Activated CD4-positive, alpha-beta memory T cell treated with anti-CD3 and anti-CD28 coated beads, Interleukin-2, amount 10 ng/mL, durations not matched to agents 7 days and 5 days (primary cell): Measurements from ENCODE around the gene HIP1R. TPM values are rescaled to one million over a fixed set of nuclear protein-coding genes. Genes with fewer than 3 reads are reported as not detected.
"Not testable (repeated sequence)": the region's sequence is repeated elsewhere in the genome, so short reads cannot be mapped to it uniquely, and the experiment has no call there.

Experiments
- CTCF ChIA-PET: fragments of 350-600 bp; sonication (Branson Sonifier 250); formaldehyde crosslinking; loops from one replicate; lab custom pipeline; 2021; ENCODE audit warnings: antibody characterized with exemption, inconsistent platforms; lab: Charles Lee
- POLR2A ChIA-PET: fragments of 350-600 bp; sonication (Branson Sonifier 250); formaldehyde crosslinking; loops from one replicate; lab custom pipeline; 2021; ENCODE audit warnings: antibody characterized with exemption; lab: Charles Lee
- DNase-seq: peaks from one replicate; pipeline ENCODE4 v3.0.0-alpha.2; 2020
- H3K27ac Mint-ChIP-seq: one replicate; pipeline ENCODE4 v1.8.0; 2021; ENCODE audit warnings: mild to moderate bottlenecking, mixed read lengths
- H3K27me3 Mint-ChIP-seq: one replicate; pipeline ENCODE4 v1.8.0; 2021; ENCODE audit warnings: mixed read lengths
- H3K36me3 Mint-ChIP-seq: one replicate; pipeline ENCODE4 v1.8.0; 2021; ENCODE audit warnings: low read depth, mixed read lengths
- H3K4me1 Mint-ChIP-seq: one replicate; pipeline ENCODE4 v1.8.0; 2021; ENCODE audit warnings: mixed read lengths
- H3K4me3 Mint-ChIP-seq: one replicate; pipeline ENCODE4 v1.8.0; 2021; ENCODE audit warnings: mild to moderate bottlenecking, mixed read lengths
- H3K9me3 Mint-ChIP-seq: one replicate; pipeline ENCODE4 v1.8.0; 2021; ENCODE audit warnings: mixed read lengths
- total RNA-seq, 2 experiments: library from RNA; stranded (reverse); gene quantifications; one replicate each; pipeline ENCODE4 v1.2.3, GENCODE V29; 2021

HIP1R gene
- total RNA-seq = 10 to 100 TPM; 23.4 to 24.7 TPM

- peaks cover 17% of the 10 kb centered on the region for H3K27me3 Mint-ChIP-seq
- peak within 1 kb of the TSS; percentile 88 for H3K4me3 Mint-ChIP-seq
- CTCF ChIA-PET = interaction anchor here (0.7 to 1.9 kb wide), 2 partner anchors 41 to 73 kb away, joined by 3 to 7 read pairs; no protein-coding TSS in a partner anchor
- peak; percentile 64 for DNase-seq
- POLR2A ChIA-PET = interaction anchor here (1.2 to 1.9 kb wide), 5 partner anchors 63 to 140 kb away, joined by 3 to 5 read pairs (median 5); partner anchors contain the start of genes ABCB9 and OGFOD2
- H3K27ac Mint-ChIP-seq = peak within 1 kb of the TSS; percentile 81
- no peaks in the 10 kb centered on the region for H3K9me3 Mint-ChIP-seq
- peaks cover 2% of the 10 kb centered on the region for H3K36me3 Mint-ChIP-seq
- H3K4me1 Mint-ChIP-seq = peaks cover 35% of the 10 kb centered on the region
Observed at GRCh38 chr12:122834921-122835749, at the start of gene HIP1R. TSS of gene HIP1R (plus strand) at chr12:122835457. CDS start at chr12:122835551, 94 bp downstream.

- Mint-ChIP-seq H3K36me3 (no peaks in the 10 kb centered on the region), H3K9me3 (no peaks in the 10 kb centered on the region), H3K4me1 (no peaks in the 10 kb centered on the region), H3K27ac (no peak overlapping the region), H3K27me3 (peaks cover 1% of the 10 kb centered on the region), H3K4me3 (no peak overlapping the region)
- ChIA-PET POLR2A (no interaction called here), CTCF (interaction anchor here (0.6 kb wide), 1 partner anchor 26 kb away, joined by 3 read pairs; no protein-coding TSS in a partner anchor)
- no peak for DNase-seq
Observed at GRCh38 chr12:122785503-122785902, 49.8 kb upstream of the HIP1R start.

GRCh38 chr12:122788387-122788786, 46.9 kb upstream of the HIP1R start:
- Mint-ChIP-seq H3K36me3 (no peaks in the 10 kb centered on the region), H3K4me3 (no peak overlapping the region), H3K4me1 (no peaks in the 10 kb centered on the region), H3K27ac (no peak overlapping the region), H3K9me3 (no peaks in the 10 kb centered on the region), H3K27me3 (peaks cover 1% of the 10 kb centered on the region)
- no peak for DNase-seq
- POLR2A ChIA-PET = no interaction called here
- CTCF ChIA-PET = no interaction called here

- CTCF ChIA-PET = interaction anchor here (1.6 kb wide), 1 partner anchor 8 kb away, joined by 5 read pairs; no protein-coding TSS in a partner anchor
- POLR2A ChIA-PET = no interaction called here
- no peaks in the 10 kb centered on the region for H3K9me3 Mint-ChIP-seq
Observed at GRCh38 chr12:122789637-122790036, 45.6 kb upstream of the HIP1R start.

GRCh38 chr12:122790393-122791075, 44.7 kb upstream of the HIP1R start:
- no peaks in the 10 kb centered on the region for H3K9me3 Mint-ChIP-seq
- peaks cover 1% of the 10 kb centered on the region for H3K27me3 Mint-ChIP-seq
- no peak for DNase-seq
- no peaks in the 10 kb centered on the region for H3K4me1 Mint-ChIP-seq
- H3K4me3 Mint-ChIP-seq = no peak overlapping the region
- ChIA-PET CTCF (interaction anchor here (0.6 to 1.6 kb wide), 3 partner anchors 9 to 67 kb away, joined by 3 to 5 read pairs (median 3); no protein-coding TSS in a partner anchor), POLR2A (interaction anchor here (0.6 to 0.8 kb wide), 2 partner anchors 17 to 157 kb away, joined by 3 to 5 read pairs; no protein-coding TSS in a partner anchor)
- no peak overlapping the region for H3K27ac Mint-ChIP-seq
- no peaks in the 10 kb centered on the region for H3K36me3 Mint-ChIP-seq

More at GRCh38 chr12:122789637-122790036, 45.6 kb upstream of the HIP1R start:
- DNase-seq = no peak
- Mint-ChIP-seq H3K27ac (no peak overlapping the region), H3K27me3 (peaks cover 1% of the 10 kb centered on the region), H3K36me3 (no peaks in the 10 kb centered on the region), H3K4me3 (no peak overlapping the region), H3K4me1 (no peaks in the 10 kb centered on the region)

GRCh38 chr12:122793685-122794106, 41.6 kb upstream of the HIP1R start:
- no peaks in the 10 kb centered on the region for H3K4me1 Mint-ChIP-seq
- H3K27me3 Mint-ChIP-seq = no peaks in the 10 kb centered on the region
- no peaks in the 10 kb centered on the region for H3K9me3 Mint-ChIP-seq
- DNase-seq = no peak
- no peak overlapping the region for H3K27ac Mint-ChIP-seq
- H3K36me3 Mint-ChIP-seq = no peaks in the 10 kb centered on the region
- POLR2A ChIA-PET = interaction anchor here (0.9 kb wide), 1 partner anchor 35 kb away, joined by 3 read pairs; no protein-coding TSS in a partner anchor
- no peak overlapping the region for H3K4me3 Mint-ChIP-seq
- CTCF ChIA-PET = interaction anchor here (0.6 to 3.8 kb wide), 31 partner anchors 9 to 282 kb away, joined by 3 to 47 read pairs (median 4); partner anchors contain the start of gene HIP1R

GRCh38 chr12:122795807-122796206, 39.5 kb upstream of the HIP1R start:
- Mint-ChIP-seq H3K27ac (no peak overlapping the region), H3K27me3 (no peaks in the 10 kb centered on the region), H3K36me3 (no peaks in the 10 kb centered on the region), H3K9me3 (no peaks in the 10 kb centered on the region), H3K4me1 (no peaks in the 10 kb centered on the region), H3K4me3 (no peak overlapping the region)
- ChIA-PET POLR2A (no interaction called here), CTCF (no interaction called here)
- DNase-seq = no peak

- Mint-ChIP-seq H3K9me3 (no peaks in the 10 kb centered on the region), H3K36me3 (no peaks in the 10 kb centered on the region), H3K27ac (no peak overlapping the region), H3K27me3 (no peaks in the 10 kb centered on the region), H3K4me1 (no peaks in the 10 kb centered on the region), H3K4me3 (no peak overlapping the region)
- ChIA-PET CTCF (interaction anchor here (1.0 kb wide), 2 partner anchors 9 to 20 kb away, joined by 3 read pairs; no protein-coding TSS in a partner anchor), POLR2A (no interaction called here)
- no peak for DNase-seq
Observed at GRCh38 chr12:122799641-122800243, 35.5 kb upstream of the HIP1R start.

GRCh38 chr12:122803937-122804336, 31.3 kb upstream of the HIP1R start:
- DNase-seq = no peak
- Mint-ChIP-seq H3K4me3 (no peak overlapping the region), H3K27ac (no peak overlapping the region), H3K36me3 (no peaks in the 10 kb centered on the region), H3K4me1 (no peaks in the 10 kb centered on the region), H3K9me3 (no peaks in the 10 kb centered on the region), H3K27me3 (no peaks in the 10 kb centered on the region)
- ChIA-PET POLR2A (no interaction called here), CTCF (interaction anchor here (2.3 kb wide), 1 partner anchor 10 kb away, joined by 14 read pairs; no protein-coding TSS in a partner anchor)

- H3K36me3 Mint-ChIP-seq, H3K27ac Mint-ChIP-seq, DNase-seq, H3K4me3 Mint-ChIP-seq, H3K4me1 Mint-ChIP-seq, POLR2A ChIA-PET, H3K27me3 Mint-ChIP-seq, H3K9me3 Mint-ChIP-seq: not testable (repeated sequence)
- CTCF ChIA-PET = interaction anchor here (1.7 kb wide), 1 partner anchor 11 kb away, joined by 9 read pairs; no protein-coding TSS in a partner anchor
Observed at GRCh38 chr12:122804957-122805356, 30.3 kb upstream of the HIP1R start.

- Mint-ChIP-seq H3K27me3 (no peaks in the 10 kb centered on the region), H3K4me1 (no peaks in the 10 kb centered on the region), H3K27ac (no peak overlapping the region), H3K9me3 (no peaks in the 10 kb centered on the region), H3K36me3 (no peaks in the 10 kb centered on the region), H3K4me3 (no peak overlapping the region)
- no peak for DNase-seq
- CTCF ChIA-PET = interaction anchor here (1.6 kb wide), 1 partner anchor 14 kb away, joined by 6 read pairs; no protein-coding TSS in a partner anchor
- POLR2A ChIA-PET = no interaction called here
Observed at GRCh38 chr12:122807651-122808050, 27.6 kb upstream of the HIP1R start.

- ChIA-PET CTCF (interaction anchor here (0.7 kb wide), 1 partner anchor 26 kb away, joined by 3 read pairs; no protein-coding TSS in a partner anchor), POLR2A (no interaction called here)
- Mint-ChIP-seq H3K4me1 (no peaks in the 10 kb centered on the region), H3K27me3 (no peaks in the 10 kb centered on the region), H3K9me3 (no peaks in the 10 kb centered on the region), H3K36me3 (no peaks in the 10 kb centered on the region), H3K4me3 (no peak overlapping the region), H3K27ac (no peak overlapping the region)
- DNase-seq = no peak
Observed at GRCh38 chr12:122811777-122812176, 23.5 kb upstream of the HIP1R start.
